H9 (cell line): ENCODE data around the gene NPRL2. TPM values are rescaled to one million over a fixed set of nuclear protein-coding genes. Genes with fewer than 3 reads are reported as not detected.

Source experiments
- DNase-seq: peaks from one replicate; pipeline ENCODE4 v3.0.0-alpha.2; 2017
- H2AFZ ChIP-seq: one replicate; pipeline ENCODE4 v1.6.1; 2013; ENCODE audit warnings: mild to moderate bottlenecking, low read length, control low read depth, moderate library complexity
- H2AK5ac ChIP-seq: 2 replicates; pipeline ENCODE4 v1.6.1; 2013; ENCODE audit warnings: low read length, control low read depth, mixed read lengths; ENCODE audit not compliant: insufficient read length
- H2BK120ac ChIP-seq: one replicate; pipeline ENCODE4 v1.6.1; 2013; ENCODE audit warnings: low read depth, mild to moderate bottlenecking, low read length, control low read depth, inconsistent platforms; ENCODE audit not compliant: poor library complexity, severe bottlenecking
- H2BK12ac ChIP-seq: 2 replicates; pipeline ENCODE4 v1.6.1; 2013; ENCODE audit warnings: low read length, control low read depth, mixed read lengths, low read depth; ENCODE audit not compliant: insufficient read length
- H2BK15ac ChIP-seq: 2 replicates; pipeline ENCODE4 v1.6.1; 2013; ENCODE audit warnings: low read depth, low read length, control low read depth
- H2BK20ac ChIP-seq: one replicate; pipeline ENCODE4 v1.6.1; 2013; ENCODE audit warnings: low read depth, mild to moderate bottlenecking, low read length, control low read depth, inconsistent platforms; ENCODE audit not compliant: poor library complexity, severe bottlenecking
- H2BK5ac ChIP-seq: 2 replicates; pipeline ENCODE4 v1.6.1; 2013; ENCODE audit warnings: low read length, control low read depth, mixed read lengths; ENCODE audit not compliant: insufficient read length
- H3K14ac ChIP-seq: 2 replicates; pipeline ENCODE4 v1.6.1; 2013; ENCODE audit warnings: low read length, control low read depth; ENCODE audit not compliant: insufficient read depth
- H3K18ac ChIP-seq: 2 replicates; pipeline ENCODE4 v1.6.1; 2013; ENCODE audit warnings: low read depth, mild to moderate bottlenecking, mixed read lengths, low read length, control low read depth; ENCODE audit not compliant: insufficient read length
- H3K23ac ChIP-seq: 2 replicates; pipeline ENCODE4 v1.6.1; 2013; ENCODE audit warnings: low read length, control low read depth, mixed read lengths, low read depth; ENCODE audit not compliant: insufficient read length
- H3K23me2 ChIP-seq: 2 replicates; pipeline ENCODE4 v1.6.1; 2013; ENCODE audit warnings: low read depth, mild to moderate bottlenecking, mixed read lengths, low read length, control low read depth; ENCODE audit not compliant: insufficient read length, poor library complexity, severe bottlenecking
- H3K27ac ChIP-seq: 2 replicates; pipeline ENCODE4 v1.5.1; 2013; ENCODE audit warnings: low read length, control low read depth, mixed read lengths, low read depth; ENCODE audit not compliant: insufficient read length
- H3K27me3 ChIP-seq: 2 replicates; pipeline ENCODE4 v1.6.1; 2013; ENCODE audit warnings: low read length, control low read depth, inconsistent platforms; ENCODE audit not compliant: insufficient read depth
- H3K4ac ChIP-seq: 2 replicates; pipeline ENCODE4 v1.6.1; 2013; ENCODE audit warnings: low read depth, mild to moderate bottlenecking, control low read depth, inconsistent platforms, low read length, moderate library complexity
- H3K4me1 ChIP-seq: 2 replicates; pipeline ENCODE4 v1.6.1; 2013; ENCODE audit warnings: low read length, control low read depth, inconsistent platforms; ENCODE audit not compliant: insufficient read depth
- H3K4me2 ChIP-seq: 2 replicates; pipeline ENCODE4 v1.6.1; 2013; ENCODE audit warnings: low read length, control low read depth, mixed read lengths; ENCODE audit not compliant: insufficient read length, insufficient read depth
- H3K56ac ChIP-seq: 2 replicates; pipeline ENCODE4 v1.6.1; 2013; ENCODE audit warnings: low read depth, mild to moderate bottlenecking, mixed read lengths, low read length, control low read depth; ENCODE audit not compliant: insufficient read length
- H3K79me1 ChIP-seq: 2 replicates; pipeline ENCODE4 v1.6.1; 2013; ENCODE audit warnings: low read depth, mild to moderate bottlenecking, moderate library complexity, low read length, control low read depth, inconsistent platforms; ENCODE audit not compliant: insufficient read depth, poor library complexity, severe bottlenecking
- H3K79me2 ChIP-seq: 2 replicates; pipeline ENCODE4 v1.6.1; 2013; ENCODE audit warnings: low read length, control low read depth, inconsistent platforms; ENCODE audit not compliant: insufficient read depth
- H3K9ac ChIP-seq: 2 replicates; pipeline ENCODE4 v1.6.1; 2013; ENCODE audit warnings: low read length, control low read depth, mixed read lengths; ENCODE audit not compliant: insufficient read length; ENCODE audit errors: extremely low read depth
- H3K9me3 ChIP-seq: one replicate; pipeline ENCODE4 v1.6.1; 2013; ENCODE audit warnings: low read depth, low read length, inconsistent platforms; ENCODE audit not compliant: control insufficient read depth
- H3T11ph ChIP-seq: one replicate; pipeline ENCODE4 v1.6.1; 2013; ENCODE audit warnings: mild to moderate bottlenecking, low read length, control low read depth, inconsistent platforms
- H4K20me1 ChIP-seq: one replicate; pipeline ENCODE4 v1.6.1; 2013; ENCODE audit not compliant: control insufficient read depth, insufficient read length, insufficient read depth
- H4K5ac ChIP-seq: 2 replicates; pipeline ENCODE4 v1.6.1; 2013; ENCODE audit warnings: low read depth, mild to moderate bottlenecking, mixed read lengths, low read length, control low read depth; ENCODE audit not compliant: insufficient read length
- H4K8ac ChIP-seq: replicated peaks from 2 replicates; pipeline ENCODE4 v1.6.1; 2013; ENCODE audit warnings: low read length, control low read depth, mixed read lengths, low read depth; ENCODE audit not compliant: insufficient read length
- H4K91ac ChIP-seq: 2 replicates; pipeline ENCODE4 v1.6.1; 2013; ENCODE audit warnings: low read depth, mild to moderate bottlenecking, moderate library complexity, mixed read lengths, low read length, control low read depth; ENCODE audit not compliant: insufficient read length
- H3K27ac Mint-ChIP-seq, 3 experiments: 2 replicates in 2 of 3; 3 replicates in 1 of 3; pipeline ENCODE4 v1.8.0; 2020 to 2021; ENCODE audit warnings: mixed read lengths in 3 of 3, mild to moderate bottlenecking in 1 of 3, moderate library complexity in 1 of 3
- H3K27me3 Mint-ChIP-seq: 2 replicates; pipeline ENCODE4 v1.8.0; 2021; ENCODE audit warnings: low read depth, mild to moderate bottlenecking, moderate library complexity, mixed read lengths
- H3K36me3 Mint-ChIP-seq, 3 experiments: 2 replicates in 2 of 3; 3 replicates in 1 of 3; pipeline ENCODE4 v1.8.0; 2020 to 2021; ENCODE audit warnings: low read depth in 3 of 3, mixed read lengths in 3 of 3; ENCODE audit not compliant: insufficient read depth in 1 of 3
- H3K4me1 Mint-ChIP-seq, 2 experiments: 2 replicates each; pipeline ENCODE4 v1.8.0; 2020; ENCODE audit warnings: mixed read lengths in 2 of 2
- H3K4me3 Mint-ChIP-seq, 2 experiments: 2 replicates in 1 of 2; 3 replicates in 1 of 2; pipeline ENCODE4 v1.8.0; 2020 to 2021; ENCODE audit warnings: mild to moderate bottlenecking in 2 of 2, mixed read lengths in 2 of 2, moderate library complexity in 1 of 2
- H3K9me3 Mint-ChIP-seq, 2 experiments: 2 replicates in 1 of 2; 3 replicates in 1 of 2; pipeline ENCODE4 v1.8.0; 2020; ENCODE audit warnings: mild to moderate bottlenecking in 2 of 2, mixed read lengths in 2 of 2, moderate library complexity in 1 of 2
- CTCF ChIP-seq: fragments of 200-600 bp; sonication (generic); conservative IDR thresholded peaks from 3 replicates; pipeline ENCODE4 v1.8.0; 2021; ENCODE audit warnings: antibody characterized with exemption, mild to moderate bottlenecking
- WGBS: extraction: QIAGEN DNeasy Blood & Tissue Kit; methylation state at CpG from one replicate; pipeline ENCODE4 v1.1.7; 2013; ENCODE audit warnings: missing lambda C conversion rate, low lambda C conversion rate, mixed read lengths; ENCODE audit not compliant: insufficient read length; ENCODE audit errors: extremely low coverage; 5-methylcytosine and 5-hydroxymethylcytosine counted together
- total RNA-seq: library from RNA; stranded (reverse); gene quantifications from 2 replicates; pipeline ENCODE4 v1.2.1, GENCODE V29; 2021

The NPRL2 gene
- total RNA-seq, 1 experiment from 2014 or later = 23.4 TPM

GRCh38 chr3:50371133-50371685, 20.6 kb upstream of the NPRL2 start:
- H2BK120ac ChIP-seq = no peak overlapping the region
- 0 out of 5 replicates have a peak overlapping the region, but pooled peaks of 1 of the 2 experiments have one; percentile 5 for H3K4me3 Mint-ChIP-seq
- H3K56ac ChIP-seq = no peak overlapping the region
- no peaks in the 10 kb centered on the region for H3K27me3 ChIP-seq
- H4K5ac ChIP-seq = no peak overlapping the region
- no CpG with 5 or more reads among the region's 3 CpGs for WGBS
- no peak overlapping the region for H3K27ac ChIP-seq
- H3K9me3 Mint-ChIP-seq = no peaks in the 10 kb centered on the region
- H4K8ac ChIP-seq = no peak overlapping the region
- H3K9me3 ChIP-seq = no peaks in the 10 kb centered on the region
- H3K4me1 Mint-ChIP-seq = peaks cover 16 to 43% of the 10 kb centered on the region in 2 experiments
- no peak overlapping the region for H2BK12ac ChIP-seq
- H4K20me1 ChIP-seq = peaks cover 2% of the 10 kb centered on the region
- H3K27ac Mint-ChIP-seq = peak overlapping the region in 2 of 3 experiments; percentile 27 to 74; a peak in 2 of 7 replicates
- no peak overlapping the region for H2AFZ ChIP-seq
- H2AK5ac ChIP-seq = no peak overlapping the region
- H3K4me1 ChIP-seq = no peaks in the 10 kb centered on the region
- no peak overlapping the region for H3K4me2 ChIP-seq
- H3K18ac ChIP-seq = no peak overlapping the region
- H2BK5ac ChIP-seq = no peak overlapping the region
- H2BK20ac ChIP-seq = no peak overlapping the region
- H3K27me3 Mint-ChIP-seq = peaks cover 2% of the 10 kb centered on the region
- no peak for DNase-seq
- no peak for TF ChIP-seq CTCF
- no peak overlapping the region for H3T11ph ChIP-seq
- H3K23me2 ChIP-seq = no peaks in the 10 kb centered on the region
- H3K14ac ChIP-seq = no peak overlapping the region
- no peaks in the 10 kb centered on the region for H3K36me3 Mint-ChIP-seq
- H2BK15ac ChIP-seq = no peak overlapping the region
- no peak overlapping the region for H4K91ac ChIP-seq
- no peak overlapping the region for H3K9ac ChIP-seq
- no peak overlapping the region for H3K4ac ChIP-seq
- H3K23ac ChIP-seq = no peak overlapping the region
- no peaks in the 10 kb centered on the region for H3K79me1 ChIP-seq
- no peaks in the 10 kb centered on the region for H3K79me2 ChIP-seq
